ENCODE results near the gene GTPBP1.

The GTPBP1 gene

DNA sequence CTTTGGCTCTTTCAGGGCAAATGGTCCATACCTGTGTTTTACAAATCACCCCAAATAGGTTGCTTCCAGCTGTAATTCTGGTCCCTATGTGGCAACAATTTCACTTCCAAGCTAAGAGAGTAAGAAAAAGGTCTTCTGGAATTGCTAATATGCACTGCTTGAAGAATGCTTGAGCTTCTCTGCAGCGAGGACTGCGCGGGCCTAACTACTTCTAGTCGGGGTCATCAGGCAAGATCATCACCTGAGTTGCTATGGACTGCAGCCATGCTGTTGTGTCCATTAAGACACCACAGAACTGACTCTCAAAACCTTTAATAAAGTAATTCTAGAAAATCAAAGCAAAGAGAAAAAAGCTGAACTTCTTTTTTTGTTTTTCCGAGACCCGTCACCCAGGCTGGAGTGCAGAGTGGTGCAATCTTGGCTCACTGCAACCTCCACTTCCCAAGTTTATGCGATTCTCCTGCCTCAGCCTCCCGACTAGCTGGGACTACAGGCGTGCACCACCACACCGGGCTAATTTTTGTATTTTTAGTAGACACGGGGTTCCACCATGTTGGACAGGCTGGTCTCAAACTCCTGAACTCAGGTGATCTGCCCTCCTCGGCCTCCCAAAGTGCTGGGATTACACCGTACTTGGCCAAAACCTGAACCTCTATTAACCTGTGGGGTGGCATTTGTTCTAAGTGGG, 7.2 kb upstream of the GTPBP1 start:
- DNase-seq (ENCODE audit: extremely low read depth, low read depth): no peak
- no peak for TF ChIP-seq CTCF (IDR thresholded peaks at IDR 0.05; ENCODE audit: low read depth, low read length)

- no peak for DNase-seq (ENCODE audit: extremely low read depth, low read depth)
These were observed 6.6 kb upstream of the GTPBP1 start for GRCh38 chr22:38699143-38699542.

DNA sequence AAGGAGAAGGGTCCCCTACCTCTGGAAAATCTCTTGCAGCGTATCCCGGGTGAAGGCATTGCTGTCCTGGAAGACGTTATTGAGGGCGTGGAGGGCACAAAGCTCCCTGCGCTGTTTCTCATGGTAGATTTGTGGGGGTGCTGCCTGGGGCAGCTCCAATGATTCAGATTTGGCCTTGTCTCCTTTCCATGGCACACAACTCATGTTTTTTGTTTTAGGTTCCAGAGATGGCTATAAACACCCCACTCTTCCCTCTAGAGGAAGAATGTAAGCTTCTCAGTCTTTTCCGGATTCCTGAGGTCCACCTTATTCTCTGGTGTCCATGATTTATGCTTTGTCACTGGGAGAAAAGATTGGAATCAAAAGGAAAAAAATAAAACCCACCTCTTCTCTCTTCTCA, 6.0 kb upstream of the GTPBP1 start:
- no peak for DNase-seq (ENCODE audit: extremely low read depth, low read depth)
- no peak; the same call in 1 of the 2 replicates for TF ChIP-seq CTCF (IDR thresholded peaks at IDR 0.05; ENCODE audit: low read depth, low read length)

More at GRCh38 chr22:38699143-38699542, 6.6 kb upstream of the GTPBP1 start:
- TF ChIP-seq CTCF (IDR thresholded peaks at IDR 0.05; ENCODE audit: low read depth, low read length): no peak

DNA sequence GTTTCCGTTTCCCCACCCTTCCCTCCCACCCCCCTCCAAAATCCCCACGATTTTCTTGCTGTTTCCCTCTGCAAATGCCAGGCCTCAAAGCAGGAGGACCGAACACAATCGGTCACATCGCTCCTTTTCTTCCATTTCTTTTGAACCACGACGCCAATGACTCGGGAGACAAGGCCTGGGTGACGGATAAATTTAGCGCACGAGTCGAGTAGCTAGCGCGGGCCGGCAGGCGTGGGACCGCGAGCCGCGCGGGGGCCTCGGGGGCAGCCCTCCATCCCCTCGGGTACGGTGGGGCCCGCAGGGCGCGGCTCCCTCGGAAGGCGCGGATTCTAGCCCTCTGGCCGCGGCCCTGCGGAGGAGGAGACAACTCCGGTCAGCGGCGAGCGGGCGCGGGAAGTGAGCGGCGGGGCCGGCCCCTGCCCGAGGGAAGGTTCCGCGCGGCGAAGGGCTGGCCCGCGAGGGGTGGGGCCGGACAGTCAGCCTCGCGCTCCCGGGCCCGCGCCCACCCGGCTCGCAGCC, 5.4 kb upstream of the GTPBP1 start:
- no peak for DNase-seq (ENCODE audit: extremely low read depth, low read depth)
- no peak for TF ChIP-seq CTCF (IDR thresholded peaks at IDR 0.05; ENCODE audit: low read depth, low read length)

GRCh38 chr22:38700789-38701628, 4.7 kb upstream of the GTPBP1 start, which contains the start of gene JOSD1:
JOSD1 (minus strand) TSS chr22:38700943; CDS start chr22:38699987, 956 bp downstream.
- peak; percentile 86 for DNase-seq (ENCODE audit: extremely low read depth, low read depth)
- no peak for TF ChIP-seq CTCF (IDR thresholded peaks at IDR 0.05; ENCODE audit: low read depth, low read length)

GRCh38 chr22:38704654-38705234, 1.0 kb upstream of the GTPBP1 start:
- TF ChIP-seq CTCF (IDR thresholded peaks at IDR 0.05; ENCODE audit: low read depth, low read length): no peak
- no peak for DNase-seq (ENCODE audit: extremely low read depth, low read depth)
